ENCODE measurements around the gene CYGB. TPM values are rescaled to one million over a fixed set of nuclear protein-coding genes. Genes with fewer than 3 reads are reported as not detected.
"Not testable (repeated sequence)": the region's sequence is repeated elsewhere in the genome, so short reads cannot be mapped to it uniquely, and the experiment has no call there.

The CYGB gene
- total RNA-seq, 6 experiments from 2014 or later, result 0.26 to 0.66 (median 0.33) TPM

- Mint-ChIP-seq H3K4me3 (no peak overlapping the region), H3K27me3 (ENCODE audit: insufficient read depth) (peaks cover 14% of the 10 kb centered on the region), H3K4me1 (ENCODE audit: low read depth) (peaks cover 31% of the 10 kb centered on the region), H3K36me3 (ENCODE audit: low read depth) (no peaks in the 10 kb centered on the region), H3K9me3 (no peaks in the 10 kb centered on the region), H3K27ac (peak overlapping the region; percentile 11; the same call in 1 of the 2 replicates)
- TF ChIP-seq CTCF (IDR thresholded peaks at IDR 0.05), result no peak
- DNase-seq, result no peak
Measured at GRCh38 chr17:76512366-76513305, 24.9 kb downstream of the CYGB start.

DNA sequence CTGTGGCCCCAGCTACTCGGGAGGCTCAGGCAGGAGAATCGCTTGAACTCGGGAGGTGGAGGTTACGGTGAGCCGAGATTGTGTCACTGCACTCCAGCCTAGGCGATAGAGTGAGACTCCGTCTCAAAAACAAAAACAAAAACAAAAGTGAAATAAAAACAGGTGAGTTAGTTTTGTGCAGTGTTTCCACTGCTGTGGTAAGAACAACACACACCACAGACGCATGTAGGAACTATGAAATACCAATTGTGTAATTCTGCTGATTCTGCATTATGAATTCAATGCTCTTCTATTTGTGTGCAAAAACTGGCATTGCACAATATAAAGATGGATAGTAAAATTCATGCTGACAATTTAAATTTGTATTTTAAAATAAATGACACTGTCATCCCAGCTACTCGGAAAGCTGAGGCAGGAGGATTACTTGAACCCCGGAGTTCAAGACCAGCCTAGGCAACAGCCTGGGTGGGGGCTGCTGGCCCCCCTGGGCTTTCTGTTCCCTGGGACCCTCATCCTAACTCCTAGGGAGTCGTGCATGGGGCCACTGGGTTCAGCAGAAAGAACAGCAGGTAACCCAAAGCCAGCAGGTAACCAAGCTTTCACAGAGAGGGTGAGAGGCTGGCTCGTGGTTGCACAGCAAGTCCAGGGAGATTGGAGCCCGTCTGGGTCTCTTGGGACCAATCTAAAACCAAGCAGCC, 25.7 kb downstream of the CYGB start:
- Mint-ChIP-seq H3K4me3 (no peak overlapping the region), H3K9me3 (no peaks in the 10 kb centered on the region), H3K4me1 (ENCODE audit: low read depth) (peaks cover 34% of the 10 kb centered on the region), H3K27me3 (ENCODE audit: insufficient read depth) (peaks cover 15% of the 10 kb centered on the region), H3K36me3 (ENCODE audit: low read depth) (no peaks in the 10 kb centered on the region), H3K27ac (no peak overlapping the region)
- no peak for DNase-seq
- TF ChIP-seq CTCF (IDR thresholded peaks at IDR 0.05), result no peak

DNA sequence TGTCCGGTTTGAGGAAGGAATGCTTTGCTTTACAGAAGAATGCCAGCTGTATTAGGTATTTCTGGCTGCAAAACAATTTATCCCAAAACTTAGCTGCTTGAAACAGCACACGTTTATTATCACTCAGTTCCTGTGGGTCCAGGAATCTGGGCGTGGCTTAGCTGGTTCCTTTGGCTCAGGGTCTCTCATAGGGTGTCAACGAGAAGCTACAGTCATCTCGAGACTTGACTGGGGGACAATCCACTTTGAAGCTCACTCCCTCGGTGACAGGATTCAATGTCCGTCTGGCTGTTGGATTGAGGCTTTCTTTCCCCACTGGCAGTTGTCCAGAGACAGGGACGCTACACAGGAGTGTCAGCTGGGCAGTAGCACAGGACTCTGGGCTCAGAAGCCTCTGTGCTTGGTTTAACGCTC, 26.7 kb downstream of the CYGB start:
- Mint-ChIP-seq H3K27ac (no peak overlapping the region), H3K27me3 (ENCODE audit: insufficient read depth) (peaks cover 15% of the 10 kb centered on the region), H3K4me3 (no peak overlapping the region), H3K36me3 (ENCODE audit: low read depth) (no peaks in the 10 kb centered on the region), H3K4me1 (ENCODE audit: low read depth) (peaks cover 31% of the 10 kb centered on the region), H3K9me3 (no peaks in the 10 kb centered on the region)
- DNase-seq, result no peak
- TF ChIP-seq CTCF (IDR thresholded peaks at IDR 0.05), result no peak

DNA sequence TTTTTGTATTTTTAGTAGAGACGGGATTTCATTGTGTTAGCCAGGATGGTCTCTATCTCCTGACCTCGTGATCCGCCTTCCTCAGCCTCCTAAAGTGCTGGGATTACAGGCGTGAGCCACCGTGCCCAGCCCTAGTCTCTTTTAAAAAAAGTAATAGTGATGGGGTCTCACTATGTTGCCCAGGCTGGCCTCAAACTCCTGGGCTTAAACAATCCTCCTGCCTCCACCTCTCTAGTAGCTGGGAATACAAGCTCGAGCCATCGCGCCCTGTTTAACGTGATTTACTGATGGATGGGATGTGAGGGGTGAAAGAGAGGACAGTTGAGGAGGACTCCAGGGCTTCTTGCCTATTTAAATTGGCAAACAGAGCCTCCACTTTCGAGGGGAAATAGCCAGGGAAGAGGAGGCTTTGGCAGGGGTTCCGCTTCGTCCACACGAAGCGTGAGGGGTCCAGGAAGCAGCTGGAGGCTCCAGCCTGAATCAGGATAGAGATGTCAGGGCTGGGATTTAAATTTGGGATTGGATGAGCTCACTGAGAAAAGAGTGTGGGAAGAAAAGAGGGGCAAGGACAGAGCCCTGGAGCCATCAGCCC, 28.9 kb downstream of the CYGB start:
- H3K27ac Mint-ChIP-seq; DNase-seq; H3K36me3 Mint-ChIP-seq (ENCODE audit: low read depth); H3K4me3 Mint-ChIP-seq; H3K9me3 Mint-ChIP-seq: not testable (repeated sequence)
- Mint-ChIP-seq H3K27me3 (ENCODE audit: insufficient read depth) (peaks cover 11% of the 10 kb centered on the region), H3K4me1 (ENCODE audit: low read depth) (peaks cover 13% of the 10 kb centered on the region)

- H3K36me3 Mint-ChIP-seq (ENCODE audit: low read depth), result no peaks in the 10 kb centered on the region
- DNase-seq, result peak; percentile 49
- no peaks in the 10 kb centered on the region for H3K9me3 Mint-ChIP-seq
- TF ChIP-seq CTCF (IDR thresholded peaks at IDR 0.05), result peak; percentile 99
- peaks cover 10% of the 10 kb centered on the region for H3K27me3 Mint-ChIP-seq (ENCODE audit: insufficient read depth)
- peaks cover 17% of the 10 kb centered on the region for H3K4me1 Mint-ChIP-seq (ENCODE audit: low read depth)
- H3K27ac Mint-ChIP-seq, result no peak overlapping the region
- no peak overlapping the region for H3K4me3 Mint-ChIP-seq
Measured at GRCh38 chr17:76506408-76507345, 30.8 kb downstream of the CYGB start.

Measured in HFFc6 (cell line).